HEK293T (cell line): ENCODE results near the gene EYS.

Source experiments
- ARNT ChIP-seq: fragments of 450-650 bp; IDR thresholded peaks from 2 replicates; pipeline ENCODE4 v1.6.1; 2017; ENCODE audit warnings: mild to moderate bottlenecking
- ELF4 ChIP-seq: fragments of 450-650 bp; IDR thresholded peaks from 2 replicates; pipeline ENCODE4 v1.6.1; 2017; ENCODE audit warnings: antibody characterized with exemption
- FOXA1 ChIP-seq: fragments of 450-650 bp; IDR thresholded peaks from 2 replicates; pipeline ENCODE4 v1.6.1; 2016; ENCODE audit warnings: mild to moderate bottlenecking
- FOXM1 ChIP-seq: fragments of 450-650 bp; IDR thresholded peaks from 2 replicates; pipeline ENCODE4 v1.6.1; 2017; ENCODE audit warnings: mild to moderate bottlenecking, borderline replicate concordance
- HDGF ChIP-seq: fragments of 450-650 bp; IDR thresholded peaks from 2 replicates; pipeline ENCODE4 v1.6.1; 2017; ENCODE audit warnings: antibody characterized with exemption, borderline replicate concordance
- NFRKB ChIP-seq: fragments of 450-650 bp; IDR thresholded peaks from 2 replicates; pipeline ENCODE4 v1.6.1; 2016; ENCODE audit warnings: mild to moderate bottlenecking, moderate library complexity
- PKNOX1 ChIP-seq: fragments of 450-650 bp; IDR thresholded peaks from 2 replicates; pipeline ENCODE4 v1.6.1; 2016

- TF ChIP-seq ELF4 = no peak
- TF ChIP-seq HDGF = no peak
- TF ChIP-seq PKNOX1 = no peak
- TF ChIP-seq ARNT = no peak
- TF ChIP-seq FOXA1 = no peak
- no peak for TF ChIP-seq NFRKB
- TF ChIP-seq FOXM1 = no peak
Measured at GRCh38 chr6:63897459-63897858, 1809.6 kb downstream of the EYS start.
